Fibroblast of lung (primary cell): ENCODE measurements around the gene COL26A1. TPM values are rescaled to one million over a fixed set of nuclear protein-coding genes. Genes with fewer than 3 reads are reported as not detected.

Experiments
- DNase-seq, 2 donors: peaks; one replicate each; pipeline versions ENCODE4 v3.0.0 to v3.0.0-alpha.2; 2010; ENCODE audit warnings: low read depth in 2 of 2
- H2AFZ ChIP-seq: 2 replicates; pipeline ENCODE4 v1.5.1; 2012; ENCODE audit warnings: low read length, control low read depth, inconsistent platforms
- H3K27ac ChIP-seq: 2 replicates; pipeline ENCODE4 v1.5.1; 2011; ENCODE audit warnings: low read length, control low read depth; ENCODE audit not compliant: insufficient read depth
- H3K27me3 ChIP-seq: 2 replicates; pipeline ENCODE4 v1.5.1; 2011; ENCODE audit warnings: mild to moderate bottlenecking, low read length; ENCODE audit not compliant: control insufficient read depth, insufficient read depth
- H3K36me3 ChIP-seq: 2 replicates; pipeline ENCODE4 v1.5.1; 2011; ENCODE audit warnings: low read length; ENCODE audit not compliant: control insufficient read depth, insufficient read depth
- H3K4me1 ChIP-seq: 2 replicates; pipeline ENCODE4 v1.5.1; 2011; ENCODE audit warnings: low read length; ENCODE audit not compliant: control insufficient read depth, insufficient read depth; ENCODE audit errors: extremely low read depth
- H3K4me2 ChIP-seq: 2 replicates; pipeline ENCODE4 v1.5.1; 2011; ENCODE audit warnings: low read length, control low read depth; ENCODE audit not compliant: insufficient read depth; ENCODE audit errors: extremely low read depth
- H3K4me3 ChIP-seq, 4 experiments: fragments of 200-600 bp in 1 of 4; sonication (generic) in 1 of 4; replicated peaks in 1 of 4; 2 replicates each; pipeline ENCODE4 v1.5.1; 2011 to 2016; ENCODE audit warnings: low read length in 4 of 4, low read depth in 3 of 4, mild to moderate bottlenecking in 3 of 4, control low read depth in 2 of 4, inconsistent platforms in 1 of 4, mixed read lengths in 1 of 4; ENCODE audit not compliant: insufficient read depth in 1 of 4; ENCODE audit errors: control extremely low read depth in 1 of 4
- H3K79me2 ChIP-seq: 2 replicates; pipeline ENCODE4 v1.5.1; 2012; ENCODE audit warnings: mild to moderate bottlenecking, low read length, inconsistent platforms; ENCODE audit not compliant: control insufficient read depth, insufficient read depth
- H3K9ac ChIP-seq: 2 replicates; pipeline ENCODE4 v1.5.1; 2011; ENCODE audit warnings: mild to moderate bottlenecking, low read length, control low read depth; ENCODE audit not compliant: insufficient read depth
- H3K9me3 ChIP-seq: 2 replicates; pipeline ENCODE4 v1.5.1; 2012; ENCODE audit warnings: low read depth, low read length; ENCODE audit not compliant: control insufficient read depth, insufficient read depth
- H4K20me1 ChIP-seq: 2 replicates; pipeline ENCODE4 v1.5.1; 2011; ENCODE audit warnings: low read length; ENCODE audit not compliant: control insufficient read depth, insufficient read depth; ENCODE audit errors: extremely low read depth
- CTCF ChIP-seq, 2 donors: IDR thresholded peaks in 1 of 2; conservative IDR thresholded peaks in 1 of 2; 1 replicate in 1 of 2; 2 replicates in 1 of 2; pipeline ENCODE4 v1.5.1; 2011 to 2012; ENCODE audit warnings: low read length in 2 of 2, control low read depth in 1 of 2, inconsistent platforms in 1 of 2, low read depth in 1 of 2, mild to moderate bottlenecking in 1 of 2
- EZH2 ChIP-seq: IDR thresholded peaks from 2 replicates; pipeline ENCODE4 v1.5.1; 2012; ENCODE audit warnings: low read length, control low read depth, mild to moderate bottlenecking; ENCODE audit errors: missing control alignments
- polyA plus RNA-seq, 2 donors: library from polyadenylated mRNA; depleted of rRNA in 1 of 2; stranded (reverse) in 1 of 2; unstranded in 1 of 2; fragments of >200 nt; gene quantifications; 2 replicates each; pipeline ENCODE4 v1.2.1, GENCODE V29; 2011 to 2012; ENCODE audit warnings: missing spikeins in 1 of 2
- total RNA-seq: library from RNA; depleted of rRNA; stranded (reverse); fragments of >200 nt; gene quantifications from 2 replicates; pipeline ENCODE4 v1.2.1, GENCODE V29; 2014

The COL26A1 gene
- total and polyA plus RNA-seq, 2 donors (not counting 1 experiment from before 2014, with no cell fraction given), result 0.06 TPM; not detected in 1

DNA sequence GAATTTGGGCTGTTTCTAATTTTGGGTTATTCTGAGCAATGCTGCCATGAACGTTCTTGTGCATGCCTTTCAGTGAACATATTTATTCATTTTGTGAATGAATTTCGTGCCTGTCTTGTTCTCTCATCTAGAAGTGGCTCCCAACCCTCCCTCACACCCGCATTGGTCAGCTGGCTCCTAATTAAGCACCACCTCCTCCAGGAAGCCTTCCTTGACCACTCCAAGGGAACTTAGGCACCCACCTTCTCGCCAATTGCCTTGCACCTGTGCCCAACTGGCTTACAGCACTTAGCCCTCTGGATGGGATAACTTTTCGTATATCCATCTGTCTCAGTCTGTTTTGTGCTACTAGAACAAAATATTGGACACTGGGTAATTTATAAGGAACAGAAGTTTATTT, 159.3 kb downstream of the COL26A1 start:
- H3K9ac ChIP-seq, result no peak overlapping the region
- no peak overlapping the region for H2AFZ ChIP-seq
- H4K20me1 ChIP-seq, result no peaks in the 10 kb centered on the region
- H3K27me3 ChIP-seq, result peaks cover 2% of the 10 kb centered on the region
- no peak overlapping the region for H3K27ac ChIP-seq
- no peak overlapping the region for H3K4me3 ChIP-seq
- no peak for DNase-seq
- TF ChIP-seq EZH2, result no peak
- TF ChIP-seq CTCF (conservative IDR thresholded peaks at IDR 0.05 in 1 of 2, IDR thresholded peaks at IDR 0.05 in 1 of 2; ENCODE audit: low read depth in 1 of 2, low read length in 2 of 2), result no peak
- no peaks in the 10 kb centered on the region for H3K36me3 ChIP-seq
- no peaks in the 10 kb centered on the region for H3K79me2 ChIP-seq
- peaks cover 16% of the 10 kb centered on the region for H3K4me1 ChIP-seq
- no peaks in the 10 kb centered on the region for H3K9me3 ChIP-seq
- no peak overlapping the region for H3K4me2 ChIP-seq

DNA sequence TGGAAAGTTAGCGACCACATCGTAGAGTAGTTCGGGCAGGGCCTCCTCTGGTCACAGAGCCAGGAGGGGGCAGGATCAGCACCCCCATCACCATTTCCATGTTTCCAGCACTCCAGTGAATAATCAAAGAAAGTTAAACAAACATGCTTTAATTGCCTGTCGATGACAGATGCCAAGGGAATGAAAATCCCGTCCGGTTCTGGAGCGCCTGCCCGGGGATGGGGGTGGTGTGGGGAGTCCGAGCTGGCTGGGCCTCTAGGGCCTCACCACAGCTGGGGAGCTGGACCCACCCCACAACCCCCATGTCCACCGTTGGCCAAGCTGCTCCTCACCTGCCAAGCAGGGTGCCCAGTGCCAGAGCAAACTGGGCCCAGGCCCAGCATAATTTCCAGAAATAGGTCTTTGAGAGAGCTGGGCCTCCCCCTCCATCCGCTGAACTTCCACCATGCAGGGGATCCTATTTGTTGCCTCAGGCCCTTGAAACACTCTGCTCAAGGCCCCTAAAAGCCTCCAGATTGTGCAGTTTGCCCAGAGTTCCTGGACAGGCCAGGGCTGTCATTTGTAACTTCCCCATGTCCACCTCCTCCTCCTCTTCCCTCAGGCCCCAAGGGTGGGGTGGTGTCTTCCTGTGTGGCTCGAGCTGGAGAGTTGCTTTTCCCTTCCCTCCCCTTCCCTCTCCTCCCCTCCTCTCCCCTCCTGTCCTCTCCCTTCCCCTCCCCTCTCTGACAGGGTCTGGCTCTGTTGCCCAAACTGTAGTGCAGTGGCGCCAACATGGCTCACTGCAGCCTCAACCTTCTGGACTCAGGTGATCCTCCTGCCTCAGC, 165.4 kb downstream of the COL26A1 start:
- Histone ChIP-seq H3K27ac (peak overlapping the region; percentile 13), H3K9me3 (no peaks in the 10 kb centered on the region), H3K4me1 (peaks cover 11% of the 10 kb centered on the region), H3K9ac (no peak overlapping the region), H4K20me1 (no peaks in the 10 kb centered on the region), H3K4me3 (no peak overlapping the region), H3K36me3 (no peaks in the 10 kb centered on the region), H2AFZ (peak overlapping the region; percentile 43), H3K4me2 (peak overlapping the region; percentile 69), H3K27me3 (peaks cover 4% of the 10 kb centered on the region), H3K79me2 (no peaks in the 10 kb centered on the region)
- peak; percentile 60 to 86 for DNase-seq
- TF ChIP-seq CTCF (conservative IDR thresholded peaks at IDR 0.05 in 1 of 2, IDR thresholded peaks at IDR 0.05 in 1 of 2; ENCODE audit: low read depth in 1 of 2, low read length in 2 of 2), result peak in 1 of 2 donors; percentile 9
- no peak for TF ChIP-seq EZH2

DNA sequence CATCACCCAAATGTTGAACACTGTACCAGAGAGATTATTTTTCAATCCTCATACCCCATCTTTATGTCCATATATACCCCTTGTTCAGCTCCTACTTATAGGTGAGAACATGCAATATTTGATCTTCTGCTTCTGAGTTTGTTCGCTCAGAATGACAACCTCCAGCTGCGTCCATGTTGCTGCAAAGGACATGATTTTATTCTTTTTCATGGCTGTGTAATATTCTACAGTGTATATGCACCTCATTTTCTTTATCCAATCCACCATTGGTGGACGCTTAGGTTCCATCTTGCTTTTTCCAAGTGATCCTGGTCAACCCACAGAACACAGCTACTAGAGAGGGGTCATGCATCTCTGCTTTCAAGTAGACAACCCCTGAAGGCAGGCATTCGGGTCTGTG, 166.9 kb downstream of the COL26A1 start:
- Histone ChIP-seq H3K36me3 (no peaks in the 10 kb centered on the region), H3K27ac (no peak overlapping the region), H3K9ac (no peak overlapping the region), H2AFZ (no peak overlapping the region), H3K79me2 (no peaks in the 10 kb centered on the region), H3K4me2 (no peak overlapping the region), H3K4me1 (peaks cover 11% of the 10 kb centered on the region), H3K4me3 (no peak overlapping the region), H4K20me1 (no peaks in the 10 kb centered on the region), H3K27me3 (peaks cover 9% of the 10 kb centered on the region), H3K9me3 (no peaks in the 10 kb centered on the region)
- TF ChIP-seq CTCF (conservative IDR thresholded peaks at IDR 0.05 in 1 of 2, IDR thresholded peaks at IDR 0.05 in 1 of 2; ENCODE audit: low read depth in 1 of 2, low read length in 2 of 2) (no peak), EZH2 (no peak)
- DNase-seq, result no peak
